ENCODE data around the gene SLC29A4. TPM values are rescaled to one million over a fixed set of nuclear protein-coding genes. Genes with fewer than 3 reads are reported as not detected.
"Not testable (repeated sequence)": the region's sequence is repeated elsewhere in the genome, so short reads cannot be mapped to it uniquely, and the experiment has no call there.

SLC29A4 gene
- polyA plus RNA-seq, 3 donors, result 8.0 to 39.1 (median 13.3) TPM

GRCh38 chr7:5269992-5270657 is 12.6 kb upstream of the SLC29A4 start:
- not testable (repeated sequence) for H3K27ac ChIP-seq (ENCODE audit: low read depth, low read length)
- 79 to 83% (median 80%) methylated on average over 12 of the region's 12 CpGs for WGBS, 3 donors

- H3K27ac ChIP-seq (ENCODE audit: low read depth, low read length), result no peak overlapping the region
- WGBS, 3 donors, result 32 to 56% (median 46%) methylated on average over 6 of the region's 6 CpGs
Observed at GRCh38 chr7:5270788-5271187, 12.0 kb upstream of the SLC29A4 start.

GRCh38 chr7:5273831-5274405 is 8.8 kb upstream of the SLC29A4 start:
- not testable (repeated sequence) for H3K27ac ChIP-seq (ENCODE audit: low read depth, low read length)
- 17 to 66% (median 57%) methylated on average over 17 to 18 of the region's 18 CpGs for WGBS, 3 donors

- H3K27ac ChIP-seq (ENCODE audit: low read depth, low read length), result no peak overlapping the region
- WGBS, 3 donors, result 70 to 84% (median 81%) methylated on average over 7 of the region's 7 CpGs
Observed at GRCh38 chr7:5274441-5274840, 8.3 kb upstream of the SLC29A4 start.

GRCh38 chr7:5274985-5275431 is 7.7 kb upstream of the SLC29A4 start:
- 34 to 54% (median 41%) methylated on average over 11 of the region's 11 CpGs for WGBS, 3 donors
- not testable (repeated sequence) for H3K27ac ChIP-seq (ENCODE audit: low read depth, low read length)

GRCh38 chr7:5275510-5275909 is 7.2 kb upstream of the SLC29A4 start:
- H3K27ac ChIP-seq (ENCODE audit: low read depth, low read length), result not testable (repeated sequence)

GRCh38 chr7:5276123-5276522 is 6.6 kb upstream of the SLC29A4 start:
- 83 to 95% (median 95%) methylated on average over 14 of the region's 14 CpGs for WGBS, 3 donors
- H3K27ac ChIP-seq (ENCODE audit: low read depth, low read length), result not testable (repeated sequence)

More at GRCh38 chr7:5275510-5275909, 7.2 kb upstream of the SLC29A4 start:
- WGBS, 3 donors, result 38 to 87% (median 63%) methylated on average over 9 to 10 of the region's 10 CpGs

GRCh38 chr7:5276611-5277010 is 6.1 kb upstream of the SLC29A4 start:
- H3K27ac ChIP-seq (ENCODE audit: low read depth, low read length), result no peak overlapping the region

GRCh38 chr7:5278766-5279165 is 4.0 kb upstream of the SLC29A4 start:
- 57 to 68% (median 63%) methylated on average over 7 of the region's 7 CpGs for WGBS, 3 donors
- no peak overlapping the region for H3K27ac ChIP-seq (ENCODE audit: low read depth, low read length)

More at GRCh38 chr7:5276611-5277010, 6.1 kb upstream of the SLC29A4 start:
- 68 to 87% (median 84%) methylated on average over 15 of the region's 15 CpGs for WGBS, 3 donors

GRCh38 chr7:5279734-5280133 is 3.0 kb upstream of the SLC29A4 start:
- H3K27ac ChIP-seq (ENCODE audit: low read depth, low read length), result no peak overlapping the region
- WGBS, 3 donors, result 80 to 85% (median 84%) methylated on average over 4 of the region's 4 CpGs

GRCh38 chr7:5281598-5282500 is 894 bp upstream of the SLC29A4 start:
- not testable (repeated sequence) for H3K27ac ChIP-seq (ENCODE audit: low read depth, low read length)
- WGBS, 3 donors, result 44 to 55% (median 52%) methylated on average over 19 of the region's 19 CpGs

- no peak overlapping the region for H3K27ac ChIP-seq (ENCODE audit: low read depth, low read length)
- WGBS, 3 donors, result 7 to 12% (median 8%) methylated on average over 42 to 46 of the region's 46 CpGs
Observed at GRCh38 chr7:5283421-5284303, 919 bp downstream of the SLC29A4 start.

GRCh38 chr7:5284304-5285281 is 1.9 kb downstream of the SLC29A4 start:
- no peak overlapping the region for H3K27ac ChIP-seq (ENCODE audit: low read depth, low read length)
- WGBS, 3 donors, result 23 to 53% (median 50%) methylated on average over 24 of the region's 24 CpGs

GRCh38 chr7:5286933-5287332 is 4.2 kb downstream of the SLC29A4 start:
- WGBS, 3 donors, result 88 to 93% (median 89%) methylated on average over 9 of the region's 9 CpGs
- H3K27ac ChIP-seq (ENCODE audit: low read depth, low read length), result no peak overlapping the region

GRCh38 chr7:5287373-5287772 is 4.6 kb downstream of the SLC29A4 start:
- WGBS, 3 donors, result 81 to 86% (median 84%) methylated on average over 5 of the region's 5 CpGs

GRCh38 chr7:5287802-5288201 is 5.1 kb downstream of the SLC29A4 start:
- no peak overlapping the region for H3K27ac ChIP-seq (ENCODE audit: low read depth, low read length)
- 94 to 96% (median 95%) methylated on average over 19 of the region's 19 CpGs for WGBS, 3 donors

More at GRCh38 chr7:5287373-5287772, 4.6 kb downstream of the SLC29A4 start:
- H3K27ac ChIP-seq (ENCODE audit: low read depth, low read length), result not testable (repeated sequence)

GRCh38 chr7:5288560-5288959 is 5.8 kb downstream of the SLC29A4 start:
- 93 to 95% (median 94%) methylated on average over 8 of the region's 8 CpGs for WGBS, 3 donors
- not testable (repeated sequence) for H3K27ac ChIP-seq (ENCODE audit: low read depth, low read length)
